GM19043 (cell line): Measurements from ENCODE around the gene CORO1C.

Experiments
- ATAC-seq: cut with Tn5 transposase; IDR thresholded peaks from one replicate; pipeline ENCODE4 v1.9.1; 2021; ENCODE audit warnings: low read depth; ENCODE audit not compliant: unreplicated experiment

Gene CORO1C

GRCh38 chr12:108700833-108701541 lies 30.3 kb downstream of the CORO1C start:
- no peak for ATAC-seq

DNA sequence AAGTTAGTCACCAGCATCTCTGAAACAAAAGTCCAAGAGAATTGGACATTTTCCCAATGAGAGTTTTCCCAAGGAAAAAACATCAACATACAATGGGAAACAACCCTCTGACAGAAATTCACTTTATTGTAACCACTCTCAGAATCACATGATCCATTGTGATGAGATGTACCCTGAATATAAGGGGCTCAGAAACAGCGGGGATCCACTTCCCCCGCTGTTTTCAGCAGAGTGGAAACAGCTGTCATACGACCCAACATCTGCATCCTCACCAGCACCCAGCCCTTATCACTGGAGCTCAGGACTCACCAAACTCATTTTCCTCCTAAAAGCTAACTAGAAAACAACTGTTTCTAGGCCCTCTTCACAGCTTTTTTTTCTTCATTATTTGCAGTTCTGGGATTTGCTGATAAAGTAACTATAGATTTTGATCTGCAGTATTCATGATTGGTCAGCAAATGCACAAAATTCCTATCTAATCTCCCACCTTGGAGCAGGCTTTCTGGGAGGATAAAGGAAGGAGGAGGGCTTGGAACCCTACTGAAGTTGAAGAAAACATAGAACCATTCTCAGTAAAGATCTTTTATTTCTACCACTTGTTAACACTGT lies 31.3 kb downstream of the CORO1C start:
- no peak for ATAC-seq

- ATAC-seq: no peak
Measured at GRCh38 chr12:108697905-108698304, 33.4 kb downstream of the CORO1C start.

GRCh38 chr12:108696996-108697290 lies 34.4 kb downstream of the CORO1C start:
- ATAC-seq: no peak

GRCh38 chr12:108696111-108696995 lies 35.0 kb downstream of the CORO1C start:
- no peak for ATAC-seq

GRCh38 chr12:108694812-108695278 lies 36.5 kb downstream of the CORO1C start:
- no peak for ATAC-seq

DNA sequence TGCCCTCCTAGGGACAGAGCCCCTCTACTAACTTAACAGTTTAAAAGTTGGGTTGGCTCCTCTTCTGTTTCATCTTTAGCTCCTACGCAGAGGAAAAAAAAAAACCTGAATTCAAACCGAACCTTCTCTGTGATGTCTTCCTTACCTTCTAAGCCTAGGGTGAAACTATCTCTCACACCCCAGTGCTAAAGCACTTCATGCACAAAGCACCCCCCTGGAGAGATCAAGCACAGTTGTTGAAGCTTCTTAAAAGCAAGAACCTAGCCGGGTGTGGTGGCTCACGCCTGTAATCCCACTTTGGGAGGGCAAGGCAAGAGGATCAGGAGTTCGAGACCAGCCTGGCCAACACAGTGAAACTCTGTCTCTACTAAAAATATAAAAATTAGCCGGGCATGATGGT lies 37.6 kb downstream of the CORO1C start:
- ATAC-seq: no peak

GRCh38 chr12:108693186-108693730 lies 38.1 kb downstream of the CORO1C start:
- ATAC-seq: no peak

GRCh38 chr12:108691998-108692808 lies 39.1 kb downstream of the CORO1C start:
- no peak for ATAC-seq

GRCh38 chr12:108691175-108691997 lies 39.9 kb downstream of the CORO1C start:
- peak; percentile 67 for ATAC-seq

- no peak for ATAC-seq
Measured at GRCh38 chr12:108690542-108691174, 40.7 kb downstream of the CORO1C start.

- ATAC-seq: no peak
Measured at GRCh38 chr12:108690191-108690518, 41.2 kb downstream of the CORO1C start.

- ATAC-seq: no peak
Measured at GRCh38 chr12:108689314-108690190, 41.8 kb downstream of the CORO1C start.

DNA sequence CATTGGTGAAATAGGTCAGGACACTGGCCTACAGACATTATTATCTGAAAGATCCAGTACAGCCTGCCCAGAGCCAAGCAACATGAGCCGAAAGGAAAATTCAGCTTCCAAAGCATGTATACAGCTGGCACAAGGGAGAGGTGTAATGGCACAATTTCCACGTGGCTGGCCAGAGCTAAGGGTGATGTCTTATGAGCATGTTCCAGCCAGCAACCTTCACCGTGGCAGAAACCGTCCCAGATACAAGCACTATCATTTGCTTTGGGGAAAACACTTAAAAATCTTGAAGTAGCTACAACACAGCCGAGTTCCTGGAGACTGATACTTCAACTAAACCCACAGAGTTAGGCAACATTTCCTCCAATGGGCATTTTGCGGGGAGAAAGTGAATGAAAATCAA lies 44.5 kb downstream of the CORO1C start:
- ATAC-seq: no peak

DNA sequence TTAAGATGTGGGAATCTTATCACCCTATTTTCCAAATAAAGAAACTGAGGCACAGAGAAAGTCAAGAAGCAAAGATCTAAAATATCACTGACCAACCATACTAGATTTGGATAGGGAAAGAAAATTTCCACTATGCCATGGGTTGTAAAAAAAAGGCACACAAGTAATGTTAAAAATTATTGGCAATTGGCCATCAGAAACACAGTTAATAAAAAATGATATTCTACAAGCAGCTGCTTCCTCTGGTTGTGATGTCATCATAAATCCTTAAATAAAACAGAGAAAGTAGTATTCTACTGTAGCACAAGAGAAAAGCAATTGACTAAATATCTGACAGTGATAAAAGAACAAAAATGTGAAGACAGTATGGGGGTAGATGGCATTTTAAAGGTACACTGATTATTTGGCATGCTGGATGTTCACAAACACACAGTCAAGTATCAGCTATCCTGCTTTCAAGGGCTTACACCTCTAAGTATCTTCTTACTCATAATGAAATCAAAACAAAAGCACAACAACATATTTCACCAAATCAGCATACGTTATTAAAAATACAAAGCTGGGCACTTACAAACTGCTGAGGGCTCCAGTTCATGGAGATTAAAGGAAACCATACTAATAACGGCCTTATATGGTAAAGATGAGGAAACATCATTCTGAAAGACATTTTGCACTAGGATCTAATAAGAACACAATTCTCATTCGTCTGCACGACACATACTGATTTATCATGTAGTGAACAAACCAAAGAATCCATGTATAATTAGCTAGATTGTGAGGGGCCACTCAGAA lies 45.7 kb downstream of the CORO1C start:
- no peak for ATAC-seq

DNA sequence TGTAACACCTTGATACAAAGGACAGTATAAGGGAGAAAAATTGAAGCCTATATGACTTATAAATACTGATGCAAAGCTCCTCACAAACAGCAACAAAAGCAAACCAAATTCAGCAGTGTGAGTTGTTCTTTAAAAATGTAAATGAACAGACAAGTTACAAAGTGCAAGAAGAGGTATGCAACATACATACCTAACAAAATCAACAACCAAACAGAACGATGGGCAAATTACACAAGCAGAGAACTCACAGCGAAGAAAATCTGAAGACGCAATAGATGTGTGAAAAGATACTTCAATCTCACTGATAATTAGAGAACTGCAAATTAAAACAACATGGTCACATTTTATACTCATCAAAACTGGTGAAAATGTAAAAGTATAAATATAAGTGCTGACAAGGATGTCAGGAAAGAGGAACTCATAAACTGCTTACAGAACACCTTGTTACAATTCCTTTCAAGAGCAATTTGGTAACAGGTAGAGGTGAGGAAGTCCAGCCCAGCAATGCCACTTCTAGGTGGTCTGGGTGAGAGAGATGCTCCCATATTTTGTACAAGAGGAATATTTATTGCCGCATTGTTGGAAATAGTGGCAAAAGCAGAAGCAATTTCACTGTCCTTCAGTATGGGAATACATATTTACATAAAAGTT lies 47.3 kb downstream of the CORO1C start:
- no peak for ATAC-seq

DNA sequence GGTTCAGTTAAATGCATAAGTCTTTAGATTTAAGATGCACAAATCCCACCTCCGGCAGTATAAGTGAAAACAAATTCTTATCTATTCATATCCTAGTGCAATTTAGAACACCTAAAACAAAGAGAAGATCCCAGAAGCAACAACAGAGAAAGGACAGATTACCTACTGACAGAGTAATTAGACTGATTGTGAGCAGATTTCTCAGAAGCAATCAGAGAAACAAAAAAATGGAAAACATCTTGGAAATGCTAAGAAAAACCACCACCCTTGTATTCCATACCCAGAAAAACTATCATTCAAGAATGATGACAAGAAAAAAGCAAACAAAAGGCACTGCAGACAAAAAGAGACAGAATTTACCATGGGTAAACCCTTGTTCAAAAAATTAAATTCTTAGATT lies 50.0 kb downstream of the CORO1C start:
- ATAC-seq: no peak
